GM20000 (cell line): ENCODE data around the gene CST4.

Source experiments
- DNase-seq: peaks from one replicate; pipeline ENCODE4 v3.0.0; 2012; ENCODE audit warnings: low spot score
- TF ChIP-seq, protein P1 (sequence below): IDR thresholded peaks from 2 replicates; pipeline ENCODE4 v1.5.1; 2012; ENCODE audit warnings: mild to moderate bottlenecking, control low read depth; ENCODE audit errors: extremely low read depth, missing control alignments

Gene CST4

DNA sequence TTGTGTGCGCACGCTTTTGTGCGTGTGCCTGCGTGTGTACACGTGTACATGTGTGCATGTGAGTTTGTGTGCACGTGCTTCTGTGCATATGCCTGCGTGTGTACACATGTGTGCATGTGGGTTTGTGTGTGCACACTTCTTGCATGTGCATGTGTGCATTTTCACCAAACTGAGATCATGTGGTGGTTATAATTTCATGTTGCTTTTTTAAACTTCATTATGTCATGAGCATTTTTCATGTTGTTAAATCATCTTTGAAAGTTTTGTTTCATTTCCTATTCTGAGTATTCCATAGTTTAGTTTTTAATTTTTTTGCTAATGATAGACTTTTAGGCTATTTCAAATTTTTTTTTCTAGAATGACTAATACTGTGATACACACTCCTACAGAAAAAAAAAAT is 44.7 kb downstream of the CST4 start:
- TF ChIP-seq, protein P1, sequence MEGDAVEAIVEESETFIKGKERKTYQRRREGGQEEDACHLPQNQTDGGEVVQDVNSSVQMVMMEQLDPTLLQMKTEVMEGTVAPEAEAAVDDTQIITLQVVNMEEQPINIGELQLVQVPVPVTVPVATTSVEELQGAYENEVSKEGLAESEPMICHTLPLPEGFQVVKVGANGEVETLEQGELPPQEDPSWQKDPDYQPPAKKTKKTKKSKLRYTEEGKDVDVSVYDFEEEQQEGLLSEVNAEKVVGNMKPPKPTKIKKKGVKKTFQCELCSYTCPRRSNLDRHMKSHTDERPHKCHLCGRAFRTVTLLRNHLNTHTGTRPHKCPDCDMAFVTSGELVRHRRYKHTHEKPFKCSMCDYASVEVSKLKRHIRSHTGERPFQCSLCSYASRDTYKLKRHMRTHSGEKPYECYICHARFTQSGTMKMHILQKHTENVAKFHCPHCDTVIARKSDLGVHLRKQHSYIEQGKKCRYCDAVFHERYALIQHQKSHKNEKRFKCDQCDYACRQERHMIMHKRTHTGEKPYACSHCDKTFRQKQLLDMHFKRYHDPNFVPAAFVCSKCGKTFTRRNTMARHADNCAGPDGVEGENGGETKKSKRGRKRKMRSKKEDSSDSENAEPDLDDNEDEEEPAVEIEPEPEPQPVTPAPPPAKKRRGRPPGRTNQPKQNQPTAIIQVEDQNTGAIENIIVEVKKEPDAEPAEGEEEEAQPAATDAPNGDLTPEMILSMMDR = no peak
- no peak for DNase-seq

DNA sequence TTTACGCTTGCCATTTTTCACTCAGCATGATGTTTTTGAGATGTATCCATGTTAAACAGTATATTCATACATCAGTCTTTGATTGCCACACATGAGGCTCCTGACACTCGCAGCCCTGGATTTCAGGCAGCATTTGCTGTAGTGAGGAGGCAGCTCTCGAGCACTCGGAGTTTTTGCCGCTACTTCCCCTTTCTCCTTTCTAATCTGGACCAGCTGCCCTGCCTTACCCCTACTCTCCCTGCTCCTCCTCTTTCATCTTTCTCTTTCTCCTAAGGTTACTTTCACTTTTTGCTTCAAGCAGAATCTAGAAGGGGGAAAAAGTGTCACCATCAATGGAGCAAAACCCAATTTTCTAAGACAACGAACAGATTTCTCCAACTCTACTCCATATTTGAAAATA is 45.2 kb downstream of the CST4 start:
- no peak for DNase-seq
- TF ChIP-seq, protein P1 = no peak

DNA sequence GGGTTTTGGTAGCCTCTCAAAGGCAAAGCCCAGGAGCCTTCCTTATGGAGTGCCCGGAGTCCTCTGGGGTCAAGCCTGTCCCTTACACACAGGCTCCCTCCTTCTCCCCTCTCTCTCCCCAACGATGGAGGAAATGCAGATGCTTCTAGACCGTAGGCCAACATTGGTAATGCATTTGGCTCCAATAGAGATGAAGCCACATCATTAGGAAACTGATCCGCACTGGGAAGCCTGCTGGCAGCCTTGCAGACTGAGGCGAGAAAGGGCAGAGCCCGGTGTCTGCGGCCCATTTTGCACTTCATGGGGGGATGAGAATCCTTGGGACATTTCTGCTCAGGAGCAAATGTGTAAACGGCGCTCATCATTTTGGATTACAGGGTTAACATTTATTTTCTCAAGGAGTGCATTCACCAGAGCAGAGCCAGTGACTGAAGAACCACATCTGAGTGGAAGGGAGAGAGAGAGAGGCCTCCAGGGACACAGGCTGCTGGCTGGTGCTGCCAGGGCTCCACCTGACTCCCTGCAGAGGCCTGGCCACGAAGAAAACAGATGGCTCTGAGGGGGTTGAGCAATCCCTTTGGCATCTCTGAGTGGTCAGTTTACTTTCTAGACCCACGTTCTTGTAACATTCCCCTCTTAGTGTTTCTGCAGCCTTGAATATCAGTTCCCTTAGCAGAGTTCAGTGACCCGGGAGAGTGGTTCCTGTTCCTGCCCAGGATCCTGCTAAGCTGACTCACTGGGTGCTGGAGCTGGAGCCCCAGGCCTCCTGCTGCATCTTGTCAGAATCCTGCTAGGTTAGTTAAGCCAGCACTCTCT is 46.7 kb downstream of the CST4 start:
- TF ChIP-seq, protein P1 = no peak
- no peak for DNase-seq

GRCh38 chr20:23640671-23641667 is 47.9 kb downstream of the CST4 start:
- TF ChIP-seq, protein P1 = no peak
- no peak for DNase-seq

GRCh38 chr20:23640018-23640601 is 48.7 kb downstream of the CST4 start:
- DNase-seq = no peak
- TF ChIP-seq, protein P1 = no peak

DNA sequence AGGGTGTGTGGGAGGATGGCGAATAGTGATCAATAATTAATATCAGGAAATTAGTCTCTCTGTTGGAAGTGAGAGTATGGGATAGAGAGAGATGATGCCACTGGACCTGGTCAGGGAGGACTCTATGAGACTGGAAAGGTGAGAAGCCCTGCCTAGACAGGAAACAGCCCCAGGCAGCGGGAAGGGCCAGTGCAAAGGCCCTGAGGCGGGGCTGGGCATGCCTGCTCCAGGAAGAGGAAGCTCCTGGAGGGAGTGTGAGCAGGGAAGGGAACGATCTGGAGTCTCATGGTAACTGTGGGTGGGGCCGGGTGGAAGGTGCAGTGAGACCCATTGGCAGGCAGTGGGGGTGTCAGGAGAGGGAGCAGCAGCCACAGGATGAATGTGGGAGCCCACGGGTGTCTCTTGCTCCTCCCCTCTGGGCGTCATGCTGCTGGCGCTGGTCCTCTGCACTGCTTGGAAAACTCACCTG is 49.3 kb downstream of the CST4 start:
- no peak for DNase-seq
- TF ChIP-seq, protein P1 = no peak
